Measurements from ENCODE around the gene ATP2A2. TPM values are rescaled to one million over a fixed set of nuclear protein-coding genes. Genes with fewer than 3 reads are reported as not detected.

The ATP2A2 gene
- total and polyA plus RNA-seq, 2 experiments from 2014 or later = 297 to 400 TPM

GRCh38 chr12:110281549-110282299 is 677 bp downstream of the ATP2A2 start:
- H3K9me3 ChIP-seq (ENCODE audit: low read depth) = no peaks in the 10 kb centered on the region
- peak overlapping the region; percentile 99 for H3K27ac ChIP-seq
- peak; percentile 8 for TF ChIP-seq CTCF (IDR thresholded peaks at IDR 0.05; ENCODE audit: low read depth, low read length)
- H3K4me1 ChIP-seq (ENCODE audit: low read depth) = peaks cover 52% of the 10 kb centered on the region
- peaks cover 12% of the 10 kb centered on the region for H3K36me3 ChIP-seq
- no peaks in the 10 kb centered on the region for H3K27me3 ChIP-seq
- peak; percentile 56 to 57 for DNase-seq (ENCODE audit: low read depth in 1 of 2, low spot score in 1 of 2)
- H3K4me3 ChIP-seq = peak overlapping the region; percentile 80

GRCh38 chr12:110282300-110282860 is 1.3 kb downstream of the ATP2A2 start:
- H3K4me1 ChIP-seq (ENCODE audit: low read depth) = peaks cover 49% of the 10 kb centered on the region

GRCh38 chr12:110282956-110283817 is 2.1 kb downstream of the ATP2A2 start:
- peak overlapping the region; percentile 99 for H3K27ac ChIP-seq
- peaks cover 42% of the 10 kb centered on the region for H3K4me1 ChIP-seq (ENCODE audit: low read depth)
- peak overlapping the region; percentile 80 for H3K4me3 ChIP-seq
- peaks cover 13% of the 10 kb centered on the region for H3K36me3 ChIP-seq
- TF ChIP-seq CTCF (IDR thresholded peaks at IDR 0.05; ENCODE audit: low read depth, low read length) = no peak
- DNase-seq (ENCODE audit: low read depth in 1 of 2, low spot score in 1 of 2) = no peak
- no peaks in the 10 kb centered on the region for H3K27me3 ChIP-seq
- no peaks in the 10 kb centered on the region for H3K9me3 ChIP-seq (ENCODE audit: low read depth)

More at GRCh38 chr12:110282300-110282860, 1.3 kb downstream of the ATP2A2 start:
- peak overlapping the region; percentile 99 for H3K27ac ChIP-seq
- H3K27me3 ChIP-seq = no peaks in the 10 kb centered on the region
- H3K9me3 ChIP-seq (ENCODE audit: low read depth) = no peaks in the 10 kb centered on the region
- H3K36me3 ChIP-seq = peaks cover 12% of the 10 kb centered on the region
- H3K4me3 ChIP-seq = peak overlapping the region; percentile 80
- no peak for DNase-seq (ENCODE audit: low read depth in 1 of 2, low spot score in 1 of 2)
- TF ChIP-seq CTCF (IDR thresholded peaks at IDR 0.05; ENCODE audit: low read depth, low read length) = no peak

- Histone ChIP-seq H3K36me3 (peaks cover 15% of the 10 kb centered on the region), H3K9me3 (ENCODE audit: low read depth) (no peaks in the 10 kb centered on the region), H3K4me3 (peak overlapping the region; percentile 80), H3K27me3 (no peaks in the 10 kb centered on the region), H3K4me1 (ENCODE audit: low read depth) (peaks cover 48% of the 10 kb centered on the region), H3K27ac (no peak overlapping the region)
- no peak for TF ChIP-seq CTCF (IDR thresholded peaks at IDR 0.05; ENCODE audit: low read depth, low read length)
- DNase-seq (ENCODE audit: low read depth in 1 of 2, low spot score in 1 of 2) = no peak
These were observed 3.5 kb downstream of the ATP2A2 start for GRCh38 chr12:110284597-110284996.

GRCh38 chr12:110286623-110287022 is 5.6 kb downstream of the ATP2A2 start:
- H3K27me3 ChIP-seq = no peaks in the 10 kb centered on the region
- no peak for TF ChIP-seq CTCF (IDR thresholded peaks at IDR 0.05; ENCODE audit: low read depth, low read length)
- no peak overlapping the region for H3K27ac ChIP-seq
- no peak overlapping the region for H3K4me3 ChIP-seq
- H3K9me3 ChIP-seq (ENCODE audit: low read depth) = no peaks in the 10 kb centered on the region
- H3K4me1 ChIP-seq (ENCODE audit: low read depth) = peaks cover 42% of the 10 kb centered on the region
- H3K36me3 ChIP-seq = peaks cover 27% of the 10 kb centered on the region
- no peak for DNase-seq (ENCODE audit: low read depth in 1 of 2, low spot score in 1 of 2)

Data from cardiac muscle cell (in vitro differentiated cells and primary cell).